ENCODE data around the gene VAMP2. TPM values are rescaled to one million over a fixed set of nuclear protein-coding genes. Genes with fewer than 3 reads are reported as not detected.
A peak's percentile ranks its signal among the peaks of the same experiment; 100 is the strongest.

VAMP2 gene
- polyA plus RNA-seq, 1 donor, result 95.0 TPM

DNA sequence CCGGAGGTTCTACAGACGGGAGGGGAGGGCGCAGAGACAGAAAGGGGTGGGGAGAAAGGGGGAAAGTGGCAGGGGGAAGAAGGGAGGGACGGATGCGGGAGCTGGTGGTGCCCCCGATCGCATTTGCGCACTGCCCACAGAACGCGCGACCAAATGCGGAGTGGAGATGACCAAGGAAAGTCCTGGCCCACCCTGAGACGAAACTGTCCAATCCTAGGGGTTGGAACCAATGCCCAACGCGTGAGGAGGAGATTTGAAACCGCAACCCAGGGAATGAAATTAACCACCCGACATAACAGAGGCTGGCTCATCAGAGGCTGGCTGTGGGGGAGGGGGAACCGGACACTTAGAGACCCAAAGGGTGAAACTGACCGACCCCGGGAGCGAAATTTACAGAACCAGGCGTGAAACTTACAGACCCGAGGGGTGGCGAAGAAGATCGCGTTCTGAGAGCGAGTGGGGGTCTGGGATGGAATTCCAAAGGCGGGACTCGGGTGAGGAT, 40.3 kb downstream of the VAMP2 start:
- Histone ChIP-seq H3K4me3 (ENCODE audit: low read length) (peak overlapping the region; percentile 61), H3K27ac (ENCODE audit: low read length) (no peak overlapping the region), H3K9me3 (ENCODE audit: control insufficient read depth, low read depth, low read length) (peaks cover 4% of the 10 kb centered on the region), H3K4me1 (ENCODE audit: control insufficient read depth, insufficient read depth, low read length) (peaks cover 56% of the 10 kb centered on the region), H3K36me3 (ENCODE audit: control insufficient read depth, insufficient read depth, low read length) (no peaks in the 10 kb centered on the region), H3K27me3 (ENCODE audit: control insufficient read depth, insufficient read depth, low read length) (peaks cover 47% of the 10 kb centered on the region)
- WGBS (ENCODE audit: insufficient coverage, low lambda C conversion rate), result no CpG with 5 or more reads among the region's 29 CpGs
- peak in 1 of 2 donors; percentile 30 for DNase-seq

DNA sequence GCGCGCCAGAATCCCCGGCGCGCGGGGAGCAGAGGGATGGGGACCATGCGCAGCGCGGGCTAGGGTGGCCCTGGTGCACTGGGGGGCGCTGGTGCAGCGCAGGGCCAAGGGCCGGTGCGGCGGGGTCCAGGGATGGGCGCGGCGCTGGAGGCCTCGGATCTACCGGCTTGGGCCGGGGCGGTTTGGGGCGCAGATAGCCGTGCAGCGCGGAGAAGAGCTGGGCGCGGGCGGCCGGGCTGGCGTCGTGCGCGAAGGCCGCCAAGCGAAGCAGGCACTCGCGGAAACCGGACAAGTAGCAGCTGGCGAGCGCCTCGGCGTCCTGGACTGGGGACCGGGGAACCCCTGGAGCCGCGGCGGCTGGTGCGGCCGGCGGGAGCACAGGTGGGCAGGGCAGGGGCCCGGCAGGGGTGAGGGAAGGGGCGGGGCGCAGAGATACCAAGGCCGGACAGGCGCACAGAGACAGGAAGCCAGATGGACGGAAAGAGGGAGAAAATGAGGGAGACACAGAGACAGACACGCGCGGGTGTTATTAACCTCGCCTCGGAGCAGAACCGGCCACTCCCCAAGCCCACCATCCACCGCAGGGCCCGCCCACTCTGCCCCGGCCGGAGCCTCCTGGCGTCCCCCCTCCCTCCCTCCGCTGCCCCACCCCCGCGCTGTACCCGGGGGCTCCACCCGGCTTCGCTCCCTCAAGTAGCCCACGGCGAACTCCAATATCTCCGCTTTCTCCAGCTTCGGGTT, 40.9 kb downstream of the VAMP2 start:
- Histone ChIP-seq H3K4me3 (ENCODE audit: low read length) (peak overlapping the region; percentile 61), H3K36me3 (ENCODE audit: control insufficient read depth, insufficient read depth, low read length) (no peaks in the 10 kb centered on the region), H3K27me3 (ENCODE audit: control insufficient read depth, insufficient read depth, low read length) (peaks cover 54% of the 10 kb centered on the region), H3K4me1 (ENCODE audit: control insufficient read depth, insufficient read depth, low read length) (peaks cover 62% of the 10 kb centered on the region), H3K9me3 (ENCODE audit: control insufficient read depth, low read depth, low read length) (peaks cover 4% of the 10 kb centered on the region), H3K27ac (ENCODE audit: low read length) (no peak overlapping the region)
- DNase-seq, result peak in 1 of 2 donors; percentile 68
- no CpG with 5 or more reads among the region's 76 CpGs for WGBS (ENCODE audit: insufficient coverage, low lambda C conversion rate)

DNA sequence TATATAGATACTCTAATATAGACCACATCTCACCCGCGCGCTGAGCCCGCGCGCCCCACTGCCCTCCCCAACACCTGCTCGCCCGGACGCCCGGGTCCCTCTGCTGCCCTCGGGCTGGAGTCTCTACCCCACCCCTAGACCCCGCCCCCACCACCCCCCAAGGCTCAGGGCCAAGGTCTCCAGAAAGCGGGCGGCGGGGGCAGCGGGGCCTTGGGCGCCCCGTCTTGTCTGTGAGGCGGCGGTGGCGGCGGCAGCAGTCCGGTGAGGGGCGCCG, 41.4 kb downstream of the VAMP2 start:
- Histone ChIP-seq H3K36me3 (ENCODE audit: control insufficient read depth, insufficient read depth, low read length) (no peaks in the 10 kb centered on the region), H3K27me3 (ENCODE audit: control insufficient read depth, insufficient read depth, low read length) (peaks cover 59% of the 10 kb centered on the region), H3K27ac (ENCODE audit: low read length) (no peak overlapping the region), H3K4me1 (ENCODE audit: control insufficient read depth, insufficient read depth, low read length) (peaks cover 67% of the 10 kb centered on the region), H3K9me3 (ENCODE audit: control insufficient read depth, low read depth, low read length) (peaks cover 4% of the 10 kb centered on the region), H3K4me3 (ENCODE audit: low read length) (peak overlapping the region; percentile 52)
- no peak for DNase-seq
- no CpG with 5 or more reads among the region's 25 CpGs for WGBS (ENCODE audit: insufficient coverage, low lambda C conversion rate)

DNA sequence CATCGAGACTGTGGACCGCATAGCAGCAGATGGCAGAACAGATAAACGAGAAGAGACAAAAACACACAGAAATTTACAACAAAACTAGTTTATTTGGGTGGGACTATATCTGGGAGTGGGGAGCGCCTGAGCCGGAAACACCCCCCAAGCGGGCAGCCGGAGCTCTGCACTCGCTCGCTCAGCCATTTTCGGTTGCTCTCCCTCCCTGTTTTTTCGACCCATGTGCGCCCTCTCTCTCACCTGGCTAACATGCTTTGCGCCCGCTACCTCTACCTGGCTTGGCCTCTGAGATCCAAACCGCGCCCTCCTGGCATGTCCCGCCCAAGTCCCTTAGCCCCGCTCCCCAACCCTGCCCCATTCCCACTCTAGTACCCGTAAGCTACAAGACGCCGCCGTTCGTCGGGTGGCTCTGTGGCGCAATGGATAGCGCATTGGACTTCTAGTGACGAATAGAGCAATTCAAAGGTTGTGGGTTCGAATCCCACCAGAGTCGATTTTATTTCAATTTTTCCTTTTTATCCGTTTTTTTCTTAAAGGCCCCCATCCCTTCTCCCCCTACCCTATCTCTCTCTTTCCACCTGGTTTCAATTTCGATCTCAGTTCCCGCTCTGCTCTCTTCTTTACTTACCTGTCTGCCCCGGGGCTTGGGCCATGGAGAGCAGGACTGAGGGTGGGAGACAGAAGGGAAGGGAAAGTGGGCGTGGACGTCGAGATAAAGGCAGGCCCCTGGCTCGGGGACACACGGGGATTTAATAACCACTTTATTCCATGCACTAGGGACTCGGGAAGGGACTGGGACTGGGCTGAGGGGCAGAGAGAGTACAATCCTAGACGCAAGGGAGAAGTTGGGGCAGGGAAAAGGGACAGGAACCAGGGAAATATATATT, 42.0 kb downstream of the VAMP2 start:
- H3K4me3 ChIP-seq (ENCODE audit: low read length), result peak overlapping the region; percentile 52
- WGBS (ENCODE audit: insufficient coverage, low lambda C conversion rate), result 3% methylated on average over 6 of the region's 40 CpGs
- H3K9me3 ChIP-seq (ENCODE audit: control insufficient read depth, low read depth, low read length), result peaks cover 4% of the 10 kb centered on the region
- DNase-seq, result peak in 1 of 2 donors; percentile 68
- H3K36me3 ChIP-seq (ENCODE audit: control insufficient read depth, insufficient read depth, low read length), result no peaks in the 10 kb centered on the region
- peaks cover 70% of the 10 kb centered on the region for H3K4me1 ChIP-seq (ENCODE audit: control insufficient read depth, insufficient read depth, low read length)
- peaks cover 65% of the 10 kb centered on the region for H3K27me3 ChIP-seq (ENCODE audit: control insufficient read depth, insufficient read depth, low read length)
- peak overlapping the region; percentile 29 for H3K27ac ChIP-seq (ENCODE audit: low read length)

GRCh38 chr17:8119581-8120519, 42.9 kb downstream of the VAMP2 start:
- WGBS (ENCODE audit: insufficient coverage, low lambda C conversion rate), result 0% methylated on average over 4 of the region's 28 CpGs
- H3K9me3 ChIP-seq (ENCODE audit: control insufficient read depth, low read depth, low read length), result peaks cover 4% of the 10 kb centered on the region
- DNase-seq, result peak; percentile 85 to 91
- peaks cover 63% of the 10 kb centered on the region for H3K4me1 ChIP-seq (ENCODE audit: control insufficient read depth, insufficient read depth, low read length)
- H3K27me3 ChIP-seq (ENCODE audit: control insufficient read depth, insufficient read depth, low read length), result peaks cover 67% of the 10 kb centered on the region
- H3K4me3 ChIP-seq (ENCODE audit: low read length), result peak overlapping the region; percentile 55
- no peaks in the 10 kb centered on the region for H3K36me3 ChIP-seq (ENCODE audit: control insufficient read depth, insufficient read depth, low read length)
- H3K27ac ChIP-seq (ENCODE audit: low read length), result peak overlapping the region; percentile 71

DNA sequence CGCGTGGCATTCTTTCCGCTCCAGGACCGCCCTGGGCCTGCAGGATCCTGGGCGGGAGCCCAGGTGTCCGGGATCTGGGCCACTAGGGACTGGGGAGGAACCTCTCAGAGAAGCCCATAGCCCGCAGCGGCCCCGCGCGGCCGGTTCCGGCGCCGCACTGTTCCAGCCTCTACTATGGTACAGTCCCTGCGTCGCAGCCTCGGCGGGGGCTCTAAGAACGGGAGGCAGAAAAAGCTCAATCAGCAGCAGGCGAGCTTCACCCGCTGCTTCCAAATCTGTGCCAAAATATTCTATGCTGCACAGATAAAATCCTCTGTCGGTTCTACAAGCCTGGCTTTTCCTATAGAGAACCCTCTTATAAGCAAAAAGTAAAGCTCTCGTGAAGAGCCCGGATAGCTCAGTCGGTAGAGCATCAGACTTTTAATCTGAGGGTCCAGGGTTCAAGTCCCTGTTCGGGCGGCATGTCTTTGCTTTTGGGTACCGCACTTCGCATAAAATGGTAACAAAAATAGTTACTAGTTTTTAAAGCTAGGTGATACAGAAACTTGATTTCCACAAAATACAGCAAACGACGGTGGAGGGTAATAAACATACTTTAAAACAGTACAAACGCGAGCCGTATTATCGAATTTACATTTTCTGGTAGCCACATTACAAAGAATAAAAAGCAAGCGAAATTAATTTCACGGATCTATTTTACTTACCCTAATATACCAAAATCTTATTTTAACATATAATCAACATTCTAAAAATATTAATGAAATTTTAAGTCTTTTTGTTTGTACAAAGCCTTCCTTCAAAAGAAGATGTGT, 43.8 kb downstream of the VAMP2 start:
- peak overlapping the region; percentile 55 for H3K4me3 ChIP-seq (ENCODE audit: low read length)
- peaks cover 54% of the 10 kb centered on the region for H3K4me1 ChIP-seq (ENCODE audit: control insufficient read depth, insufficient read depth, low read length)
- H3K27ac ChIP-seq (ENCODE audit: low read length), result peak overlapping the region; percentile 71
- 1% methylated on average over 13 of the region's 38 CpGs for WGBS (ENCODE audit: insufficient coverage, low lambda C conversion rate)
- peaks cover 4% of the 10 kb centered on the region for H3K9me3 ChIP-seq (ENCODE audit: control insufficient read depth, low read depth, low read length)
- no peaks in the 10 kb centered on the region for H3K36me3 ChIP-seq (ENCODE audit: control insufficient read depth, insufficient read depth, low read length)
- peak; percentile 71 to 81 for DNase-seq
- peaks cover 67% of the 10 kb centered on the region for H3K27me3 ChIP-seq (ENCODE audit: control insufficient read depth, insufficient read depth, low read length)

- Histone ChIP-seq H3K27me3 (ENCODE audit: control insufficient read depth, insufficient read depth, low read length) (peaks cover 66% of the 10 kb centered on the region), H3K4me3 (ENCODE audit: low read length) (peak within 1 kb of the TSS; percentile 55), H3K27ac (ENCODE audit: low read length) (peak within 1 kb of the TSS; percentile 71), H3K36me3 (ENCODE audit: control insufficient read depth, insufficient read depth, low read length) (no peaks in the 10 kb centered on the region), H3K4me1 (ENCODE audit: control insufficient read depth, insufficient read depth, low read length) (peaks cover 46% of the 10 kb centered on the region), H3K9me3 (ENCODE audit: control insufficient read depth, low read depth, low read length) (peaks cover 4% of the 10 kb centered on the region)
- no CpG with 5 or more reads among the region's 33 CpGs for WGBS (ENCODE audit: insufficient coverage, low lambda C conversion rate)
- DNase-seq, result peak; percentile 81 to 87
Measured at GRCh38 chr17:8117980-8118768, 44.6 kb downstream of the VAMP2 start, which contains the start of gene ALOXE3. Gene ALOXE3 (minus strand): TSS chr17:8118514. CDS start chr17:8117990, 524 bp downstream.

DNA sequence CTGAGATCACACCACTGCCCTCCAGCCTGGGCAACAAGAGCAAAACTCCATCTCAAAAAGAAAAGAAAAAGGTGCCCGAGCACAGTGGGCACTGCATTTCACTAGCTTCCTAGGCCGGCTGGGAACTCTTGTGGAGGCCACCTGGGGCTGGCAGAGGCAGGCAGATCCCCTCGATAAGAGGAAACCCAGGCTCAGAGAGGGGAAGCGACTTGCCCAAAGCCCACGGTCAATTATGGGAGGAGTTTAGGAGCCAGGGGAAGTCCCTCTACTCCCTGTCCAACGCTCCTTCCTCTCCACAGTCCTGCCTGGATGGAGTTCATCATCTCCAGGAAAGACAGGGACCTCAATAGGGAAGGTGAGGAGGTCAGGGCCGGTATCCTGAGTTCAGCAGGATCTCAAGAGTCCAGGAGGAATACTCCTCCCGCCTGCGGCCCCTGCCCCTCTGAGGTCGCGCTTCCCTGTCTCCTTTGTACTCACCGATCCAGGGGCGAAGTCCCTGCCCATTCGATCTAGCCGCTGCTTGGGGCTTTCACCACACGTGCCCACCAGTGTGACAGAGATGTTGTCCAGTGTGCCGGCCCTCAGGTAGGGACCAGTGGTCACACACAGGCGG, 45.3 kb downstream of the VAMP2 start:
- H3K4me1 ChIP-seq (ENCODE audit: control insufficient read depth, insufficient read depth, low read length), result peaks cover 39% of the 10 kb centered on the region
- H3K36me3 ChIP-seq (ENCODE audit: control insufficient read depth, insufficient read depth, low read length), result no peaks in the 10 kb centered on the region
- H3K4me3 ChIP-seq (ENCODE audit: low read length), result peak overlapping the region; percentile 55
- H3K9me3 ChIP-seq (ENCODE audit: control insufficient read depth, low read depth, low read length), result no peaks in the 10 kb centered on the region
- H3K27me3 ChIP-seq (ENCODE audit: control insufficient read depth, insufficient read depth, low read length), result peaks cover 65% of the 10 kb centered on the region
- WGBS (ENCODE audit: insufficient coverage, low lambda C conversion rate), result no CpG with 5 or more reads among the region's 18 CpGs
- peak overlapping the region; percentile 71 for H3K27ac ChIP-seq (ENCODE audit: low read length)
- peak in 1 of 2 donors; percentile 55 for DNase-seq

Measured in large intestine (tissue), 3 donors.